Suppressor macrophage (primary cell): Measurements from ENCODE around the gene TMEM236.
"Not testable (repeated sequence)": the region's sequence is repeated elsewhere in the genome, so short reads cannot be mapped to it uniquely, and the experiment has no call there.

Experiments
- DNase-seq, 4 experiments: peaks; one replicate each; pipeline ENCODE4 v3.0.0-alpha.2; 2020 to 2022
- total RNA-seq, 17 experiments: gene quantifications; one replicate each; lab custom pipeline; 2026; ENCODE audit warnings: mixed read lengths in 6 of 17, inconsistent platforms in 3 of 17; lab: John Stamatoyannopoulos, UW

TMEM236 gene
- 1.7 to 12.3 (median 3.4) reads per million in 17 experiments for total RNA-seq

DNA sequence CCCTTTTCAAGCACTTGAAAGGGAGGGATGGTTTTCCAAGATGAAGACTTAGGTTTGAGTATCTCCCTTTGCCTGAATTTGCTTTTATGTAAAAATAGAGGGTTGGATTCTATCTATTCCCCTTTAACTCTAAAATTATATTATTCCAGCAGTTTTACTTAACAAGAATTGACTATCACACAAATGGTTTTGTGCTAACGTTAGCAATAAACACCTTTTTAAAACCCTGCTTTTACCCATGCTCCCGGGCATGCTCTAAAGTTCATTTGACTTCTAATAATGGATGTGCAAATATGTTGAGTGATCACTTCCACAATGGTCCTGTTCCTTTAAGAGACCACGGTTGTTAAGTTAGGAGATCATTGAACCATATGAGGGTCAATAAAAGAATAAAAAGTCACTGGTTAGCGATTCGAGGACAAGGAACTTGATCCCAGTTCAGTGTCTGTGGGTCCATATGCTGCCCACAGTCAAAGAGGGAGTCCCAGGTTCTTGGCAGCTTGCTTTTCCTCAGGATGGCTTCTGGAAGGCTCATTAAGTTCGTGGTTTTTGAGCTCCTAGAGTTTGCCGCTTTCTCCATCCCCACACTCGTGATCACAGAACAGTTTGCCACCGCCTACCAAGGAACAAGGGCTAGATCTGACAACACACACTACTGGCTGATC is at the start of gene TMEM236:
TMEM236 (plus strand) TSS at position 421 of the 665 bp plus-strand sequence; CDS start at position 516, 95 bp downstream.
- no peak for DNase-seq

DNA sequence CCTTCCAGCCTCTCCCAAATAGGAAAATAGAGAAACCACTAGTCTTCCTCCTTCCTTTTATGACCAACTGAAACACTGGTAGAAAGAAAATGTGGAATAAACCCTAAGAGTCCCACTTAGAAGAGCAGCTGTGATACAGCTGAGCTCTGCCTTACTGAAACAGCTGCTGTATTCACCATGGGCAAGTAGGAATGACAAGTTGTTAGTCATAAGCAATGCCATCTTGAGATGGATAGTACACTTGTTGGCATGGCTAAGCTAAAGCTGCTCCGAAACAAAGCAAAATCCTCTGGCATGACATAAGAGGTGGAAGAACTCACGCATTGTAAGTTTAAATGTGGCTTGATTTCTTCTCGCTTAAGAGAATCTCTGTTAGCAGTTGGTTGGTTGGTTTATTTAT is 48.3 kb upstream of the TMEM236 start:
- DNase-seq = no peak

DNA sequence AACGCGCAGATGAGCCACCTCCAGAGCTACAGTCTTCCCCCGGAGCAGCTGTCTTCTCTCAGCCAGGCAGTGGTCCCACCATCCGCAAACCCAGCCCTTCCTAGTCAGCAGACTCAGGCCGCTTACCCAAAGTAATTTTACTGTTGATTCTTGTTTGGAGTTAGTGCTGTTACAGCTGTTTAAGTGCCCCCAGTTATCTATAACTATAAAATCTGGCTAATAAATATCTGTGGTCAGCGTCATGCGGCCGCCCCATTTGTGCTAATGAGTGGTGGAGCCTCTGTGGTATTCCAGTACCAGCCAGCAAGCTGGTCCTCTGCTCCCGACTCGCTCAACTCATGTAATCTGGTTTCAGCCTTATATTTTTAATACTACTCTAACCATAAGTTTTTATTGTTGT is 43.2 kb upstream of the TMEM236 start:
- no peak for DNase-seq

DNA sequence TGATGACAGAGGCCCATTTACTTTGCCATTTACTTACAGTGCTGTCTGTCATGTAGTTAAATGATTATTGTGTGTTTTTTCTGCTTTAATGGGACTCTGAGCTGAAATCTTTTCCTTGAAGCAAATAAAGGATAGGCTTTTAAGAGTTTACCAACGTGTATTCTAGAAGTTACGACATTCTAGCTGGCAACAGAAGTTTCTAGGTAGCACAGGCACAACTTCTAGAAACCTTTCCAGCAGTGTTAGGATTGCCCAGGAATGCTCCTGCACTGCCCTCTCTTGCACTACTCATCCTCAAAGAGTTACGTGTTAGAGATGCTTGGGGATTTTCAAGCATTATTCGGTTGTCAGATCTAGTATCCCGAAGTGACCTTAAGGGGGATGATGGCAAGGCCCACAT is 42.5 kb upstream of the TMEM236 start:
- DNase-seq = no peak

GRCh38 chr10:17710181-17710580 is 41.8 kb upstream of the TMEM236 start:
- no peak for DNase-seq

- no peak for DNase-seq
Observed at GRCh38 chr10:17712053-17712452, 39.9 kb upstream of the TMEM236 start.

DNA sequence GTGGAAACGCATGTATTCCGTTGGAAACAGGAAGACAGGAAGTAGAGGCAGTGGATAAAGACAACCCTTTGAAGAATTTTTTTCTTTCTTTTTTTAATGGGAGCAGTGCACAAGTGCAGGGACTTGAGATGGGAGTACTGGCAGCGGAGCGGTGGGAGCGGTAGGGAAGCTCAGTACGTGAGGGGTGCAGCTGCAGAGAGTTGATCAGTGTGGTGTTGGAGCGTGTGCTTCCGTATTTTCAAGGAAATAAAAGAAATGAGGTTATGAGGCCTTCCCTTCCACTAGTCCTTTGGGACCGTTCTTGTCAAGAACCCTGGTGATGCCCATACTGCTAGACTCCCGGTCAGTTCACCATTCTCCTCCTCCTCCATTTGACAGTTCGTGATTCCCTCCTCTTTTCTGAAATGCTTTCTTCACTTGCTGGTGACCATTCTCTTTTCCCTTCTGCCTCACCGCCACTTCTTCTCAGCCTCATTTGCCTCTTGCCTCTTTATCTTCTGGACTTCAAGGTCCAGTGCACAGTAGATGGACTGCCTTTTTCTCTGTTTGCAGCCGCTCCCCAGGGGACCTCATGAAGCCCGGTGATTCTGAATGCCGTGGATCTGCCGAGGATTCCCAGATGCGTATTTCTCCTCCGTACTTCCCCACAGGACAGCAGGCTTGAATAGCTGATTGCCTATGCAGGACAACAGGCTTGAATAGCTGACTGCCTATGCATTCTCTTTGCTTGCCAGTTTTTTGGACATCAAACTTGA is 39.1 kb upstream of the TMEM236 start:
- no peak for DNase-seq

- no peak for DNase-seq
Observed at GRCh38 chr10:17713758-17714157, 38.2 kb upstream of the TMEM236 start.

DNA sequence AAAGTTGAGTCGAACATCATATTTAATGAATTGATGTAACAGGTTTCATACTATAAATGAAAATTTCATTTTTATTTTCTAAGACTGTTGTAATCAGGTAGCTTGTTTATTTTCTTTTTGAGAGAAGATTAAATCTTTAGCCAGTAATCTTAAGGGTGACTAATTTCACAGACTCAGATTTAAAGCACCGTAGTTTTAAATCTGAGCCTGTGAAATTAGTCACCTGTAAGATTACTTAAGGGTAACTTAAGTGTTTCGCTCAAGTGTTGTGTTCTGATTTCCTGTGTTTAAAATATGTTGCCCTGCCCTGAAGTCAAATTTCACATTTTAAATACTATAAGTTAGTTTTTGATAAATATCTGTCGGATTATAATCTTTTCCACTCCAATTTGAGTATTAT is 35.8 kb upstream of the TMEM236 start:
- no peak for DNase-seq

DNA sequence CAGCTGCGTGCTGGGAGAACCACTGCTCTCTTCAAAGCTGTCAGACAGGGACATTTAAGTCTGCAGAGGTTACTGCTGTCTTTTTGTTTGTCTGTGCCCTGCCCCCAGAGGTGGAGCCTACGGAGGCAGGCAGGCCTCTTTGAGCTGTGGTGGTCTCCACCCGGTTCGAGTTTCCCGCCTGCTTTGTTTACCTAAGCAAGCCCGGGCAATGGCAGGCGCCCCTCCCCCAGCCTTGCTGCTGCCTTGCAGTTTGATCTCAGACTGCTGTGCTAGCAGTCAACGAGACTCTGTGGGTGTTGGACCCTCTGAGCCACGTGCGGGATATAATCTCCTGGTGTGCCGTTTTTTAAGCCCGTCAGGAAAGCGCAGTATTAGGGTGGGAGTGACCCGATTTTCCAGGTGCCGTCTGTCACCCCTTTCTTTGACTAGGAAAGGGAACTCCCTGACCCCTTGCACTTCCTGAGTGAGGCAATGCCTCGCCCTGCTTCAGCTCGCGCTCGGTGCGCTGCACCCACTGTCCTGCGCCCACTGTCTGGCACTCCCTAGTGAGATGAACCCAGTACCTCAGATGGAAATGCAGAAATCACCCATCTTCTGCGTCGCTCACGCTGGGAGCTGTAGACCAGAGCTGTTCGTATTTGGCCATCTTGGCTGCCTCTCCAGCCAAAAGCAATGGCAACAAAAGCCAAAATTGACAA is 29.5 kb upstream of the TMEM236 start:
- DNase-seq = not testable (repeated sequence)

DNA sequence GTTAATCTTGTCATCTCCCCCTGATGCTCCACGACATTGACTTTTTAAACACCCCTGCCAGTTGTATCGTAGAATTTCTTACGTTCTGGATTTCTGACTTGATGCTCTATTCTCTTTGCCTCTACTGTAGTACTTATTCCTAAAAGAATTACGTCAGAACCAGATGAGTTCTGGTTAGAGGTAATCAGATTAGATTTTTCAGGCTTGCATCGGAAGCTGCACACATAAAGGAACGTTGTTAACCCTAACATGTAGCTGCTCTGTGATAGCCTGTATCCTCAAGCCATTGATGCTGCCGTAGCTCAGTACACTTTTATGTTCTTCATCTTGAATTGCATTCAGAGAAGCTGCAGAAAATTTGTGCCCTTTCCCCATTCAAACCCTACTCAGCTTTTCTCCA is 26.3 kb upstream of the TMEM236 start:
- DNase-seq = no peak

DNA sequence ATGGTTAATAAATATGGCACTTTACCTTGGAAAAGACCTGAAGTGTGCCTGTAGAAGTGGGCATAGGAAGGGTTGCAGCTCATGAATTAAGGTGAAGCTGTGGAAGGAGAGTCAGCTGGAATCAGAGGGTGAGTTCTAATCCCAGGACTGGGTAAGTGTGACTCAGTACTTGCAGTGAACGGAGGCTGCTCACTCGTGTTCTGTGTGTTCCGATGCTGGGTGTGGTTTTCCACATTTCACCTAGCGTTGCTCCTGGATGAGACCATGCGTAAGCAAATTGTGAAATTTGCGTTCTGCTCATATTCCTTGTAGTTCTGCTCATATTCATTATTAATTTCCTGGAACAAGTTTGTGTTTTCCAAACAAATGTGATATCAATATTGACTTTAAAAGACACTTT is 22.4 kb upstream of the TMEM236 start:
- no peak for DNase-seq

- no peak for DNase-seq
Observed at GRCh38 chr10:17730667-17731066, 21.3 kb upstream of the TMEM236 start.

DNA sequence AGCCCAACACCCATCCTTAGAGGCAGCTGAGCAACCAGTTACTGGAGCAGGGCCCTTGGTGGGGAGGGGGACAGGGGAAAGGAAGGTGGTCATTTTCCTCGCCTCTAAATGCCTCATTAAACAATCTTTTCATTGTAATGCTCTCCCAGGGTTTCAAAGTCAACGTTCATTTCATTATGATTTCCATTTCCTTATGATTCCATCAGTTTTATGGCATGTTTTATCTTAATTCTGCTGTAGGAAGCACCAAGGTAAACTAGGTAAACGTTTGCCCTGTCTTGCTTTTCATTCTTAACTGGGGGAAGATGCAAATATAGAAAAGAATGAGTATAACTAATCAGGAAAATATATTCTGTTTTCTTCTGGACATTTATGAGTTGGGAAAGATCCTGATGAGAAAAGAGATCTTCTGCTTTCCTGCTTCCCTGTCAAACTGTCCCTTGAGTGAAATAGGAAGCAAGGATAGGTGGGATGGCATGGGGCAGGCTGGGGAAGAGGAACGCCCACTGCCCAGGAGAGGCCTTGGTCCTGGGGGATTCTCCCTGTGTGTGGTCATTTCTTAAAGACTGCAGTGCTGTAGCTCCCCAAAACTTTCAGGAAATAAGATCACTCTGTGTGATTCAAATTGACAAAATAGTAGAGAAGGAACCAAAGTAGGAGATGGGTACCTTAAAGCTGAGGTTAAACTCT is 20.5 kb upstream of the TMEM236 start:
- DNase-seq = no peak

DNA sequence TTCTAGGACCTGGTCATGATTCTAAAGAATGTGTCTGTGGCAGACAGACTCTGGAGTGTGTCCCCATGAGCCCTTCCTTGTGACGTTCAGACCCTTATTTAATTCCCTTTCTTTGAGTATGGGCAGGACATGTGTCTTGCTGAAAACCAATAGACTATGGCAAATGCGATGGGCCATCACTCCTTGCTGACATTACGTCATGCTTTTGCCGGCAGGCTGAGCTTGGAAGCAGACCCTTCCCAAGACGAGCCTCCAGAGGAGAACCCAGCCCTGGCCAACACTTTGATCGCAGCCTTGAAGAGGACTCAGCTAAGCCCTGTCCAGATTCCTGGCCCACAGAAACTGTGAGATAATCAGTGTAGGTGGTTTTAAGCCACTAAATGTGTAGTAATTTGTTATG is 18.4 kb upstream of the TMEM236 start:
- DNase-seq = no peak

DNA sequence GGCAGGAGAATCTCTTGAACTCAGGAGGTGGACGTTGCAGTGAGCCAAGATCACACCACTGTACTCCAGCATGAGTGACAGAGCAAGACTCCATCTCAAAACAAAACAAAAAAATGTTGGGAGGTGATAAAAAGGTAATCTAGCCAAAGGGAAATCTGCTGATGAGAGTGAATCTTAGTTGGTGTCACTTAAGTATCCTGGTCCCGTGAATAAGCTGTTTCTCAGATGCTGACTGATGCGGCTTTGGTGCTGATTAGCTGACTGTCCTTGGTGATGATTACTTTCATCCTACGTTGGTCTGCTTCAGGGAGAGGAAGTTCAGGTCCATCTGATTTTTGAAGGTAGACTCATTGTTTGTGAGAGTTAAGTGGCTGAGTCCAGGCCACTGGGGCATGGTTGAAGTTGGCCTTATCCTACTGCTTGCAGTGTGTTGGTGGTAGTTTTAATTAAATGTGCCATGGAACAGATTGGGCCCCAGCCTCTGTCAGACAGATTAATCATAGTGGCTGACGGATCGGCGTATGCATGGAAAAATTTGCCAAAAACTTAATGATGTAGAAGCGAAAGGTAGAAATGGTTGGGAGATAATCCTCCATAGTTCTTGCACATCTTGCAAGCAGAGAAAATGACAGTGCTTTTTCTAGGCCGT is 17.4 kb upstream of the TMEM236 start:
- DNase-seq = no peak

- peak; percentile 18 to 32 (median 24) for DNase-seq
Observed at GRCh38 chr10:17735166-17735941, 16.6 kb upstream of the TMEM236 start.

- DNase-seq = no peak
Observed at GRCh38 chr10:17736223-17736622, 15.8 kb upstream of the TMEM236 start.

- DNase-seq = peak; percentile 35 to 84 (median 59)
Observed at GRCh38 chr10:17737027-17737965, 14.7 kb upstream of the TMEM236 start.

DNA sequence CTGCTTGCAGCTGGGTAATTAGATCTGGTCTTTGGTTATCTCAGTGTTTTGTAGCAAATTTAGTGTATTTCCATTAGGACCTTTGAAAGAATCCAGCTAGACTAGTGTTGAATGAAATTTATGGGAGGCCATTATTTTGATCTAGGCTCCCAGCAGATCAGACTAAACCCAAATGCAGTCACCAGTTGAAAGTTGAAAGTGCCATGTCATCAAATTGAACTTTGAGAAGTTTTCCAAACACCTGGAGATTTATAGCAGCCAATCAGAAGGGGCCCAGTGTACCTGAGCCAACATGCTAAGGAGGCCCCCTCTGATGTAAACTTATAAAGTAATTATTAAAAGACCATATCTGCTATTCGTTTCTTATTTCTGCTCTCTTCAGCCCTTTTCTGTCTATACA is 11.3 kb upstream of the TMEM236 start:
- DNase-seq = no peak
